Activated CD8-positive, alpha-beta memory T cell treated with anti-CD3 and anti-CD28 coated beads, Interleukin-2, amount 10 ng/mL, durations not matched to agents 7 days and 5 days (primary cell): ENCODE results near the gene TMBIM1. TPM values are rescaled to one million over a fixed set of nuclear protein-coding genes. Genes with fewer than 3 reads are reported as not detected.

Experiments
- ATAC-seq: fragments of 150-1000 bp; cut with Tn5 transposase; one replicate; pipeline ENCODE4 v1.10.0; 2021; ENCODE audit warnings: moderate library complexity
- CTCF ChIA-PET: fragments of 350-600 bp; sonication (Branson Sonifier 250); formaldehyde crosslinking; loops from one replicate; lab custom pipeline; 2021; ENCODE audit warnings: antibody characterized with exemption; lab: Charles Lee
- DNase-seq: peaks from one replicate; pipeline ENCODE4 v3.0.0-alpha.2; 2020
- H3K27ac Mint-ChIP-seq: one replicate; pipeline ENCODE4 v1.8.0; 2021; ENCODE audit warnings: mild to moderate bottlenecking, mixed read lengths
- H3K27me3 Mint-ChIP-seq: one replicate; pipeline ENCODE4 v1.8.0; 2021; ENCODE audit warnings: mixed read lengths
- H3K36me3 Mint-ChIP-seq: one replicate; pipeline ENCODE4 v1.8.0; 2021; ENCODE audit warnings: mild to moderate bottlenecking, mixed read lengths
- H3K4me1 Mint-ChIP-seq: one replicate; pipeline ENCODE4 v1.8.0; 2021; ENCODE audit warnings: mixed read lengths
- H3K4me3 Mint-ChIP-seq: one replicate; pipeline ENCODE4 v1.8.0; 2021; ENCODE audit warnings: mild to moderate bottlenecking, moderate library complexity, mixed read lengths
- H3K9me3 Mint-ChIP-seq: one replicate; pipeline ENCODE4 v1.8.0; 2022; ENCODE audit warnings: low read depth, mixed read lengths
- total RNA-seq, 2 experiments: library from RNA; stranded (reverse); gene quantifications; one replicate each; pipeline ENCODE4 v1.2.3, GENCODE V29; 2021

The TMBIM1 gene
- total RNA-seq, 2 experiments from 2014 or later: 51.5 to 72.4 TPM

- no peaks in the 10 kb centered on the region for H3K9me3 Mint-ChIP-seq
- H3K4me1 Mint-ChIP-seq: peaks cover 37% of the 10 kb centered on the region
- ATAC-seq (no peak), DNase-seq (no peak)
- no peaks in the 10 kb centered on the region for H3K27me3 Mint-ChIP-seq
- CTCF ChIA-PET: interaction anchor here (1.0 to 8.1 kb wide), 17 partner anchors 9 to 132 kb away, joined by 3 to 243 read pairs (median 5); partner anchors contain the start of genes CATIP and TMBIM1
- H3K4me3 Mint-ChIP-seq: peak overlapping the region; percentile 82
- peak overlapping the region; percentile 53 for H3K27ac Mint-ChIP-seq
- peaks cover 21% of the 10 kb centered on the region for H3K36me3 Mint-ChIP-seq
Measured at GRCh38 chr2:218271865-218272530, 20.3 kb downstream of the TMBIM1 start.

GRCh38 chr2:218271487-218271797 lies 20.9 kb downstream of the TMBIM1 start:
- peak overlapping the region; percentile 53 for H3K27ac Mint-ChIP-seq
- ATAC-seq: no peak
- H3K36me3 Mint-ChIP-seq: peaks cover 17% of the 10 kb centered on the region
- no peaks in the 10 kb centered on the region for H3K9me3 Mint-ChIP-seq
- CTCF ChIA-PET: interaction anchor here (1.0 to 8.1 kb wide), 15 partner anchors 9 to 133 kb away, joined by 3 to 243 read pairs (median 5); partner anchors contain the start of genes CATIP and TMBIM1
- H3K4me3 Mint-ChIP-seq: peak overlapping the region; percentile 82
- peaks cover 39% of the 10 kb centered on the region for H3K4me1 Mint-ChIP-seq
- no peak for DNase-seq
- H3K27me3 Mint-ChIP-seq: no peaks in the 10 kb centered on the region

DNA sequence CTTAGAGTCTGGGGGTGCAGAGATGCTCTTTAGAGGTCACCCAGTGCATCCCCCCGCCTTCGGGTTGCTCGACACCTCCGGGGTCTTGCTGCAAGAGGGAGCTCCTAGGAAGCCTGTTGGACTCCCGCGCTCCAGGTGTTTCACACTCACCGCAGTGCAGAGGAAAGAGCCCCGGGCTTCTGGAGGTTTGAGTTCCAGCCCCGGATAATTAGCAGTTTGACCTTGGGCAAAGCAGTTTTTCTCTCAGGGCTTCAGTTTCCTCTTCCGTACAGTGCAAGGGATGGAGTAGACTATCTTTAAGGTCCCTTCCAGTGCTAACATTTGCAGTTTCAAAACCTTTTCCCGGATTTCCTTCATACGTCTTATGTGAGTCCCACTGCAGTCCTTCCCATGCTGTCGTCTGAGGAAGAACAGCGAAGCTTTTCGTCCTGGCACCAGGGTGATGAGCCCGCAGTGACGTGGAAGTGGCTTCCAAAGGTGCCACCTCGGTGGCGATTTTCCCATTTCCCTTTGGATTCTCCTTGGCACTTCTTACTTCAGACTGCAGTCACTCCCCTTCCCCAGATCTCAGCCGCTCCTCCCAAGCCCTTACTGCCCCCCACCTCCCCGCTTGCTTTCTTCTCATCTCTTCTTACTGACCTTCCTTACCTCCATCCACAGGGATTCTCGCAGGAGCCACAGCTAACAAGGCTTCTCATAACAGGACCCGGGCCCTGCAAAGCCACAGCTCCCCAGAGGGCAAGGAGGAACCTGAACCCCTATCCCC lies 21.4 kb downstream of the TMBIM1 start:
- DNase-seq (no peak), ATAC-seq (no peak)
- H3K4me3 Mint-ChIP-seq: peak overlapping the region; percentile 82
- H3K36me3 Mint-ChIP-seq: peaks cover 16% of the 10 kb centered on the region
- no peaks in the 10 kb centered on the region for H3K9me3 Mint-ChIP-seq
- H3K27me3 Mint-ChIP-seq: no peaks in the 10 kb centered on the region
- H3K4me1 Mint-ChIP-seq: peaks cover 39% of the 10 kb centered on the region
- peak overlapping the region; percentile 88 for H3K27ac Mint-ChIP-seq
- CTCF ChIA-PET: interaction anchor here (0.8 to 8.1 kb wide), 26 partner anchors 10 to 295 kb away, joined by 3 to 243 read pairs (median 5); partner anchors contain the start of genes CATIP, CXCR1 and TMBIM1

DNA sequence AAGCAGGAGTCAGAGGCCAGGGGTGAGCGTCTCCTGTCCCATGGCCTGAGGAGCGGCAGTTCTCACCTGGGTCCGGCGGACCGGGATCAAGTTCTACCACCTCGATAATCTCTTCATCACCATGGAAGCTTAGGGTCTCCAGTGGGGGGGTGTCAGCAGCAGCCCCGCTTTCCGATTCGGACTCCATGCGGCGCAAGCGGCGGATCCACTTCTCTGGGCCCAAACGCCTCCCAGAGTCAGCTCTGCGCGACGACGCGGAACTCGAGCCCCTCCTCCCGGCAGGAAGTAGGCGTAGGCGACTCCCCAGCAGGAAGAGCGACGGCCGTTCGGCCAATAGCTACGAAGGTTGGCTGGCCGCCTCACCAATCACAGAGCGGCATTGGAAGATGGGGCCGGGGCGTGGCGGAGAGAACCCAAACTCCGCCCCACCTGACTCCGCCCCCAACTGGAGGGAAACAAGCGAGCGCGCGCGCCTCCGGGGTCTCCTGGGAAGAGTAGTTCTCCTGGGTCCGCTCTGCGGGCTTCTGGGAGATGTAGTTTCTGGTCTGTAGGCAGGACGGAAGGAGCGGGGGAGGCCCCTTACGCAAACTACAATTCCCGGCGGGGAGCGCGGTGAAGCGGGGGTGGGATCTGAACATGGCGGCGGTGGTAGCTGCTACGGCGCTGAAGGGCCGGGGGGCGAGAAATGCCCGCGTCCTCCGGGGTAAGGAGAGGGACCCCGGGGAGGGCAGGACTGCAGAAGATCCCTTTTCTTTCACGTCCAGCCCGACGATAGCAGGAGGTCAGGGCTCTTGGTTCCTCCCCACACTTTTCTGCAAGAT lies 22.2 kb downstream of the TMBIM1 start, which contains the start of the genes AAMP and PNKD:
TSS of gene AAMP (minus strand) at position 238 of the 821 bp plus-strand sequence. CDS start at position 187, 51 bp downstream.
TSS of gene PNKD (plus strand) at position 620 of the 821 bp plus-strand sequence. CDS start at position 637, 17 bp downstream.
- DNase-seq: peak; percentile 100
- Mint-ChIP-seq H3K27me3 (no peaks in the 10 kb centered on the region), H3K36me3 (peaks cover 15% of the 10 kb centered on the region), H3K4me3 (peak within 1 kb of the TSS; percentile 82), H3K27ac (peak within 1 kb of the TSS; percentile 88), H3K9me3 (no peaks in the 10 kb centered on the region), H3K4me1 (peaks cover 39% of the 10 kb centered on the region)
- CTCF ChIA-PET: interaction anchor here (0.7 to 8.1 kb wide), 22 partner anchors 11 to 628 kb away, joined by 3 to 243 read pairs (median 4); partner anchors contain the start of genes ARPC2, CATIP, CXCR1 and TMBIM1
- peak; percentile 92 for ATAC-seq

- H3K27me3 Mint-ChIP-seq: no peaks in the 10 kb centered on the region
- peak overlapping the region; percentile 65 for H3K27ac Mint-ChIP-seq
- peaks cover 14% of the 10 kb centered on the region for H3K36me3 Mint-ChIP-seq
- CTCF ChIA-PET: interaction anchor here (1.1 kb wide), 1 partner anchor 37 kb away, joined by 5 read pairs; no protein-coding TSS in a partner anchor
- H3K9me3 Mint-ChIP-seq: no peaks in the 10 kb centered on the region
- no peak for ATAC-seq
- peaks cover 40% of the 10 kb centered on the region for H3K4me1 Mint-ChIP-seq
- no peak overlapping the region for H3K4me3 Mint-ChIP-seq
- no peak for DNase-seq
Measured at GRCh38 chr2:218267259-218267658, 25.0 kb downstream of the TMBIM1 start.

GRCh38 chr2:218266316-218266979 lies 25.9 kb downstream of the TMBIM1 start:
- H3K4me1 Mint-ChIP-seq: peaks cover 31% of the 10 kb centered on the region
- H3K9me3 Mint-ChIP-seq: no peaks in the 10 kb centered on the region
- H3K4me3 Mint-ChIP-seq: no peak overlapping the region
- no peaks in the 10 kb centered on the region for H3K27me3 Mint-ChIP-seq
- peak overlapping the region; percentile 65 for H3K27ac Mint-ChIP-seq
- DNase-seq: no peak
- CTCF ChIA-PET: interaction anchor here (0.6 to 1.3 kb wide), 3 partner anchors 10 to 354 kb away, joined by 3 to 5 read pairs (median 4); no protein-coding TSS in a partner anchor
- ATAC-seq: no peak
- H3K36me3 Mint-ChIP-seq: peaks cover 14% of the 10 kb centered on the region

DNA sequence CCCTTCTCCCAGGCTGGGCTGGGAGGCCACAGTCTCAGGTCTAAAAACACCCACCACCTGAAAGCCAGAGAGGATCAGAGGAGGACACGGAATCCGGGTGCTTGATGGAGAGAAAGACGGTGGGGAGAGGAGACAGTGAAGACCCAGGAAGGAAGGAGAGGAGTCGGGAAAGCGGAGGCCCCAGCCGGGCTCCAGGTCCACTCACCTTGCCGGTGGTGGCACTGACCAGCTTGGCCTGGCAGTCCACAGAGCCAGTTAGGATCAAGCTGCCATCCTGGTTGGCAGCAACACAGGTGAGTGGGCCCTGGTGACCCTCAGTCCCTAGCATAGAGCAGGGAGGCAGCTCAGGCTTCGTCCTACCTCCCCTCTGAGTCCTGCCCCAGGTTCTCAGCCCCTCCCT lies 26.7 kb downstream of the TMBIM1 start:
- Mint-ChIP-seq H3K27me3 (no peaks in the 10 kb centered on the region), H3K27ac (no peak overlapping the region), H3K4me1 (peaks cover 25% of the 10 kb centered on the region), H3K9me3 (no peaks in the 10 kb centered on the region), H3K4me3 (no peak overlapping the region), H3K36me3 (peaks cover 14% of the 10 kb centered on the region)
- DNase-seq (no peak), ATAC-seq (no peak)
- CTCF ChIA-PET: interaction anchor here (1.3 to 1.7 kb wide), 2 partner anchors 9 to 78 kb away, joined by 3 to 5 read pairs; no protein-coding TSS in a partner anchor

DNA sequence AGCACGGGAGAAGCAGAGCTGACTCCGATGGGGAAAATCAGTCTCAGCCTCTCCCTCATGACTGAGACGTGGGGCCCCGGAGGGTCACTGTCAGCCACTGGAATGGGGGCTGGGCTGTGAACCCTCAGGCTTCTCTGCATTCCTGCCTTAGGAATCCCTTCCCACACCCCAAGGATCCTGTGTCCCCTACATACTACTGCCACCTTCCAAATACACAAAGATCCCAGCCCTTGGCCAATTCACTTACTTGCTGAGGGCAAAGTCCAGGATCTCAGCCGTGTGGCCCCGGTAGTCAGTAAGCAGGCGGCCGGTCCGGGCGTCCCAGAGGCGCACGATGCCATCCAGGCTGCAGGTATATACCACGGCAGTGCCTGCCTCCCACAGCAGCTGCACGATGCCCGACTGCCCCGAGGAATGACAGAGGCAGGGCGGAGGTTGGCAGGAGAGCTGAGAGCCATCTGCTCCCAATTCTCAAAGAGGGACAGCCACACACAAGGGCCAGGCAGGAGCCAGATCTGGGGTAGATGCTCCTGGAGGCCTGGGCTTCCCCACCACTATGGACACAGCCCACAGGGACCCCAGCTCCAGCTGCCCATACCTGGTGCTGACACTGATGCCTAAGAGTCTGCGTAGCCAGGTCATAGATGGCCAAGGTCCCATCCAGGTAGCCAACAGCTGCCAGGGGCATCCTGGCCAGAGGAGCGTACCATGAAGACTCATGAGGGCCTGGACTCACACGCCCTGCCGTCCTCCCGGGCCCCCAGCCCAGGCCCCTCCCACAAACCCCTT lies 27.3 kb downstream of the TMBIM1 start:
- Mint-ChIP-seq H3K9me3 (no peaks in the 10 kb centered on the region), H3K27me3 (no peaks in the 10 kb centered on the region), H3K36me3 (peaks cover 14% of the 10 kb centered on the region), H3K27ac (no peak overlapping the region), H3K4me3 (no peak overlapping the region), H3K4me1 (peaks cover 23% of the 10 kb centered on the region)
- no peak for DNase-seq
- no peak for ATAC-seq
- CTCF ChIA-PET: interaction anchor here (1.3 to 1.7 kb wide), 2 partner anchors 8 to 78 kb away, joined by 3 to 5 read pairs; no protein-coding TSS in a partner anchor

DNA sequence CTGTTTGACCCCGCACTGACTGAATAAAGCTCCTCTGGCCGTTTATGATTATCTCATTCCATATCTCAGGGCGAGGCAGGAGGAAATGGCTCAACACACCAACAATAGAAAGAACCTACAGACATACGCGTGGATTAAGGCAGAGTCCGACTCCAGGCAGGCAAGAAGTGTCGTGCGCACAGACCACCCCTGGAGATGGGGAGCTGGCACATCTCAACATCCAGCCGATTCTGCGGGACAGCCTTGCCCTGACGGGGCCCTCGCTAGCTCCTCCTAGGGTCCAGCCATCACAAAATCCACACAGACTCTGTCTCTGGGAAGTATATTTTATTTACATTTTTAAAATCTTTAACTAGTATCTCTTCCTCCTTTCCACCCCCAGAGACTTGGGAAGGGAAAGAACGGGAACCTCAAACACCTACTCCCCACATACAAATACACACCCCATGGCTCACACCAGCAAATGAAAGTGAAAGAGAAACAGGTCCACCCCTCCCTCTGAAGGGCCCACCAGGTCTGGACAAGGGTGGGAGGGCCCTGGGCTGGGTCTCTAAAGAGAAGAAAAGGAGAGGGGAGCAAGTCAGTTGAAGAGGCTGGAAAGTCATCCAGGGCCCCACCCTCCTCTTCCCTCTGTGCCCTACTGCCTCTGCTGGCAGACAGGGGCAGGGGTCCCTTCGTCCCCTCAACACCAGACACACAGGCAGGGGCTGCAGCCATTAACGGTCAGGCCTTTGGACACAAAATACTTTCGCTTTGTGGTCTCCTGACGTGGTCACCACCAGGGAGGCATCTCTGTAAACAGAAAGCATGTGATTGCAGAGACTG lies 28.3 kb downstream of the TMBIM1 start:
- H3K27ac Mint-ChIP-seq: peak overlapping the region; percentile 82
- ATAC-seq (peak; percentile 59), DNase-seq (no peak)
- peaks cover 19% of the 10 kb centered on the region for H3K4me1 Mint-ChIP-seq
- CTCF ChIA-PET: interaction anchor here (0.7 to 1.7 kb wide), 2 partner anchors 77 to 79 kb away, joined by 3 to 5 read pairs; no protein-coding TSS in a partner anchor
- no peaks in the 10 kb centered on the region for H3K9me3 Mint-ChIP-seq
- H3K4me3 Mint-ChIP-seq: no peak overlapping the region
- no peaks in the 10 kb centered on the region for H3K27me3 Mint-ChIP-seq
- H3K36me3 Mint-ChIP-seq: peaks cover 14% of the 10 kb centered on the region

DNA sequence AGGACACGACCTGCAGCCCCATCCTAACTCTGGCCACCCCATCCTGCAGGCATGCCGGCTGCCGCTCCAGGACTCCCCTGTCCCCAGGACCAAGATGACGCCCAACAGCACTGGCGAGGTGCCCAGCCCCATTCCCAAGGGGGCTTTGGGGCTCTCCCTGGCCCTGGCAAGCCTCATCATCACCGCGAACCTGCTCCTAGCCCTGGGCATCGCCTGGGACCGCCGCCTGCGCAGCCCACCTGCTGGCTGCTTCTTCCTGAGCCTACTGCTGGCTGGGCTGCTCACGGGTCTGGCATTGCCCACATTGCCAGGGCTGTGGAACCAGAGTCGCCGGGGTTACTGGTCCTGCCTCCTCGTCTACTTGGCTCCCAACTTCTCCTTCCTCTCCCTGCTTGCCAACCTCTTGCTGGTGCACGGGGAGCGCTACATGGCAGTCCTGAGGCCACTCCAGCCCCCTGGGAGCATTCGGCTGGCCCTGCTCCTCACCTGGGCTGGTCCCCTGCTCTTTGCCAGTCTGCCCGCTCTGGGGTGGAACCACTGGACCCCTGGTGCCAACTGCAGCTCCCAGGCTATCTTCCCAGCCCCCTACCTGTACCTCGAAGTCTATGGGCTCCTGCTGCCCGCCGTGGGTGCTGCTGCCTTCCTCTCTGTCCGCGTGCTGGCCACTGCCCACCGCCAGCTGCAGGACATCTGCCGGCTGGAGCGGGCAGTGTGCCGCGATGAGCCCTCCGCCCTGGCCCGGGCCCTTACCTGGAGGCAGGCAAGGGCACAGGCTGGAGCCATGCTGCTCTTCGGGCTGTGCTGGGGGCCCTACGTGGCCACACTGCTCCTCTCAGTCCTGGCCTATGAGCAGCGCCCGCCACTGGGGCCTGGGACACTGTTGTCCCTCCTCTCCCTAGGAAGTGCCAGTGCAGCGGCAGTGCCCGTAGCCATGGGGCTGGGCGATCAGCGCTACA lies 29.4 kb downstream of the TMBIM1 start:
- CTCF ChIA-PET: interaction anchor here (0.6 kb wide), 2 partner anchors 30 to 31 kb away, joined by 3 read pairs; no protein-coding TSS in a partner anchor

More for the DNA sequence above, 29.4 kb downstream of the TMBIM1 start:
- no peak for ATAC-seq
- peaks cover 14% of the 10 kb centered on the region for H3K36me3 Mint-ChIP-seq
- no peak overlapping the region for H3K4me3 Mint-ChIP-seq
- H3K27ac Mint-ChIP-seq: no peak overlapping the region
- no peak for DNase-seq
- no peaks in the 10 kb centered on the region for H3K9me3 Mint-ChIP-seq
- peaks cover 16% of the 10 kb centered on the region for H3K4me1 Mint-ChIP-seq
- H3K27me3 Mint-ChIP-seq: no peaks in the 10 kb centered on the region
